Karpas-422 (cell line): ENCODE data around the gene SRPK2. TPM values are rescaled to one million over a fixed set of nuclear protein-coding genes. Genes with fewer than 3 reads are reported as not detected.
"Not testable (repeated sequence)": the region's sequence is repeated elsewhere in the genome, so short reads cannot be mapped to it uniquely, and the experiment has no call there.

Source experiments
- DNase-seq: peaks from one replicate; pipeline ENCODE4 v3.0.0-alpha.2; 2015
- H2AFZ ChIP-seq: fragments of 200-600 bp; sonication (generic); 2 replicates; pipeline ENCODE4 v1.6.1; 2014; ENCODE audit warnings: antibody characterized with exemption, low read length, mixed read lengths
- H3K27ac ChIP-seq: fragments of 200-600 bp; sonication (generic); 2 replicates; pipeline ENCODE4 v1.5.1; 2014; ENCODE audit warnings: mild to moderate bottlenecking, low read length, moderate library complexity
- H3K27me3 ChIP-seq: fragments of 200-600 bp; sonication (generic); 2 replicates; pipeline ENCODE4 v1.6.1; 2014; ENCODE audit warnings: low read length, mixed read lengths
- H3K36me3 ChIP-seq: fragments of 200-600 bp; sonication (generic); 2 replicates; pipeline ENCODE4 v1.6.1; 2014; ENCODE audit warnings: low read length, mixed read lengths; ENCODE audit not compliant: insufficient read depth
- H3K4me1 ChIP-seq: fragments of 200-600 bp; sonication (generic); 2 replicates; pipeline ENCODE4 v1.6.1; 2014; ENCODE audit warnings: mild to moderate bottlenecking, low read length, mixed read lengths
- H3K4me2 ChIP-seq: fragments of 200-600 bp; sonication (generic); 2 replicates; pipeline ENCODE4 v1.6.1; 2014; ENCODE audit warnings: low read length, low read depth, mild to moderate bottlenecking; ENCODE audit not compliant: poor library complexity, severe bottlenecking
- H3K4me3 ChIP-seq: fragments of 200-600 bp; sonication (generic); 2 replicates; pipeline ENCODE4 v1.5.1; 2014; ENCODE audit warnings: mild to moderate bottlenecking, antibody characterized with exemption, low read length, mixed read lengths
- H3K79me2 ChIP-seq: fragments of 200-600 bp; sonication (generic); 2 replicates; pipeline ENCODE4 v1.6.1; 2014; ENCODE audit warnings: mild to moderate bottlenecking, low read length, mixed read lengths
- H3K9ac ChIP-seq: fragments of 200-600 bp; sonication (generic); 2 replicates; pipeline ENCODE4 v1.6.0; 2014; ENCODE audit warnings: low read length
- H3K9me2 ChIP-seq: fragments of 200-600 bp; sonication (generic), shearing (Covaris generic); replicated peaks from 2 replicates; pipeline ENCODE4 v1.6.0; 2014; ENCODE audit warnings: mild to moderate bottlenecking, low read length, moderate library complexity; ENCODE audit not compliant: insufficient read depth
- H3K9me3 ChIP-seq: fragments of 300-700, 200-600 bp; sonication (generic); 2 replicates; pipeline ENCODE4 v1.6.1; 2014; ENCODE audit warnings: low read length, mixed read lengths
- H4K20me1 ChIP-seq: fragments of 200-600 bp; sonication (generic); 2 replicates; pipeline ENCODE4 v1.6.1; 2014; ENCODE audit warnings: mild to moderate bottlenecking, antibody characterized with exemption, low read length, low read depth; ENCODE audit not compliant: insufficient read depth
- total RNA-seq: library from RNA; depleted of rRNA; stranded (reverse); fragments of >200 nt; shearing (Covaris generic); gene quantifications from 2 replicates; pipeline ENCODE4 v1.2.3, GENCODE V29; 2014; ENCODE audit warnings: low replicate concordance; rRNA removed

The SRPK2 gene
- total RNA-seq: 6.7 and 9.0 TPM in 2 replicates

DNA sequence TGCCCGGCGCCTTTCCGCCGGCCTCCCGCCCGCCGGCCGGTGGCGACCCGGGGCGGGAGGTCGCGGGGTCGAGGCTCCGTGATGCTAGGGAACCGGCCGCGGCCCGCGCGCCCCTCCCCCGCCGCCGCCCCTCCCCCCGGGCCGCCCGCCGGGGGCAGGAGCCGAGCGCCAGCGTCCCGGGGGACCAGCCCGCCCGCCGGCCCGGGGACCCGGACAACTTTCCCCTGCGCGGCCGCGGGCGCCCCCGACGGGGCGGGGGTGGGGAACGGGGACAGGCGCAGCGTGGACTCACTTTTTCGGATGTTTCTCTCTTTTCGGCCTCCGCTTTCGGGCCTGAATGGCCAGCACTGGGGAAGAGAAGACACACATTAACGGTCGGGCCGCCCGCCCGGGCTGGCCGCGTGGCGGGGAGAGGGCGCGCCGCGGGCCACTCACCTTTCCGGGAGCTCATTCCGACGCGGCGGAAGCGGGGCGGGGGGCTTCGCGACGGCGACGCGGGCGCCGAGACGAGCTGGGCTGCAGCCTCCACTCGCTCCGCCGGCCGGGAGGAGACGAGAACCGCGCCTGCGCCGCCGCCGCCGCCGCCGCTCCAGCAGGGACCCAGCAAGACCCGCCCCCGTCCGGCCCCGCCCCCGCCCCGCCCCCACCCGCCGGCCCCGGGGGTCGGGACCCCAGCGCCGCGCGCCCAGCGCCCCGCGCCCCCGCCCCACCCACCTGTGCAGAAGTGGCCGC, at the start of gene SRPK2:
TSS of gene SRPK2 (minus strand) at position 566 of the 732 bp plus-strand sequence.
- peak; percentile 72 for DNase-seq
- Histone ChIP-seq H2AFZ (peak within 1 kb of the TSS; percentile 93; the same call in 1 of the 2 replicates), H3K4me3 (peak within 1 kb of the TSS; percentile 69), H3K79me2 (no peaks in the 10 kb centered on the region), H3K4me2 (peak within 1 kb of the TSS; percentile 80), H3K27me3 (no peaks in the 10 kb centered on the region), H3K36me3 (no peaks in the 10 kb centered on the region), H3K9ac (peak within 1 kb of the TSS; percentile 70), H3K27ac (no peak within 1 kb of the TSS), H4K20me1 (no peaks in the 10 kb centered on the region), H3K4me1 (peaks cover 8% of the 10 kb centered on the region), H3K9me3 (no peaks in the 10 kb centered on the region), H3K9me2 (no peaks in the 10 kb centered on the region)

DNA sequence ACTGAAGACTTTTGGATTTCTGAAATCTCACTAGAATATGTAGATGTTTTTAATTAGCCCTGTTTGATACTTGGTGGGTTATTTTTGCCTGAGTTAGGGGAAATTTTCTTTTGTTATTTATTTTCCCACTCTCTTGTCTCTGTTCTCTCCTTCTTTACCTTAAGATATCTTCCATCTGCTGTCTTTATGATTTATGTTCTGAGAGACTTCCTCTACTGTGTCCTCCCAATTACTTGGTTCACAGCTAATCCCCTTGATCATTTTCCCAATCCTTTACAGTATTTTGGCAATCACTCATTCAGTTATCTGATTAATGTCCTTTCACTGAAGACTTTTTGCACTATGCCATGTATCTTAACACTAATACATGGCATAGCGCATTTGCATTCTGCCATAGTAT, 49.5 kb upstream of the SRPK2 start:
- Histone ChIP-seq H3K27me3 (no peaks in the 10 kb centered on the region), H3K4me3 (no peak overlapping the region), H2AFZ (no peak overlapping the region), H4K20me1 (no peaks in the 10 kb centered on the region), H3K9me2 (no peaks in the 10 kb centered on the region), H3K9me3 (no peaks in the 10 kb centered on the region), H3K79me2 (no peaks in the 10 kb centered on the region), H3K27ac (no peak overlapping the region), H3K4me2 (no peak overlapping the region), H3K36me3 (no peaks in the 10 kb centered on the region), H3K9ac (no peak overlapping the region), H3K4me1 (no peaks in the 10 kb centered on the region)
- DNase-seq: no peak

DNA sequence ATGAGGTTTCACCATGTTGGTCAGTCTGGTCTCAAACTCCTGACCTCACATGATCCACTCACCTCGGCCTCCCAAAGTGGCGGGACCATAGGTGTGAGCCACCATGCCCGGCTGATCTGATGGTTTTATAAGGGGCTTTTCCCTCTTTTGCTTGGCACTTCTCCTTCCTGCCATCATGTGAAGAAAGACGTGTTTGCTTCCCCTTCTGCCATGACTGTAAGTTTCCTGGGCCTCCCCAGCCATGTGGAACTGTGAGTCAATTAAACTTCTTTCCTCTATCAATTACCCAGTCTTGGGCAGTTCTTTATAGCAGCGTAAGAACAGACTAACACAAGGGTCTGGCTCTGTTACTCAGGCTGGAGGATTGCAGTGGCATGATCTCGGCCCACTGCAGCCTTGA, 48.6 kb upstream of the SRPK2 start:
- DNase-seq, H3K79me2 ChIP-seq, H3K9me3 ChIP-seq, H3K9ac ChIP-seq, H3K36me3 ChIP-seq, H2AFZ ChIP-seq, H3K9me2 ChIP-seq, H4K20me1 ChIP-seq, H3K27me3 ChIP-seq, H3K4me1 ChIP-seq, H3K27ac ChIP-seq, H3K4me3 ChIP-seq, H3K4me2 ChIP-seq: not testable (repeated sequence)

DNA sequence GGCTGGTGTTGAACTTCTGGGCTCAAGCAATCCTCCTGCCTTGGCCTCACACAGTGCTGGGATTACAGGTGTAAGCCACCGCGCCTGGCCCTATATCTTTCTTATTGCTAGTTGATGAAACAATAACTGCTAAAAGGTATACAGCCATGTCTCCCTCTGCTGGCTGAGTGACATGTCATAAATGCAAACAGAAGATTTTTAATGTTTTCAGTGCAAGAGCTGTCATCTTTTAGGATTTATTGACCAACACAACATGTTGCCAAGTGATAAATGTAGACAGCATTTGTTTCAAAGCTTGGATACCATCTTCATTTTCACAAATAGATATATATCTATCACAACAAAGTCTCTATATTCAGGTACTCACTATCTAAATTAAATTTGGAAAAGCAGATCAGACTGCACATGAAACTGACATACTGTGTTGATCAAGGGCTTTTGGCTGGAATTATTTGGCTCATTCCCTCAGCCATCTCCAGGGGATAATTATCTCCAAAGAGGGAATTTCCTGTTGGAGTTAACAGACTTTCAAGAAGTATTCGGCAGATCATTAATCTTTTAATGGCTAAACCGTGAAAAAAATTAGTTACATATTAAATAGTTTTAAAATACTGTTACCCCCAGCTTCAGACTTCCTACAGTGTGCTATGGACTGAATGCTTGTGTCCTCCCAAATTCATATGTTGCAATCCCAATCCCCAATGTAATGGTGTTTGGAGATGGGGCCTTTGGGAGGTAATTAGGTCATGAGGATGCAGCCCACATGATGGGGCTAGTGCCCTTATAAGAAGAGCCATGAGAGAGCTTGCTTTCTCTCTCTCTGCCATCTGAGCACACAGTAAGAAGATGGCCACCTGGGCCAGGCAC, 41.3 kb upstream of the SRPK2 start:
- DNase-seq: peak; percentile 70
- no peak overlapping the region for H3K27ac ChIP-seq
- no peaks in the 10 kb centered on the region for H3K9me3 ChIP-seq
- no peaks in the 10 kb centered on the region for H4K20me1 ChIP-seq
- H3K9me2 ChIP-seq: no peaks in the 10 kb centered on the region
- no peak overlapping the region for H3K4me2 ChIP-seq
- no peaks in the 10 kb centered on the region for H3K4me1 ChIP-seq
- no peak overlapping the region for H3K4me3 ChIP-seq
- H3K27me3 ChIP-seq: no peaks in the 10 kb centered on the region
- no peaks in the 10 kb centered on the region for H3K79me2 ChIP-seq
- no peak overlapping the region for H3K9ac ChIP-seq
- no peak overlapping the region for H2AFZ ChIP-seq
- H3K36me3 ChIP-seq: no peaks in the 10 kb centered on the region

DNA sequence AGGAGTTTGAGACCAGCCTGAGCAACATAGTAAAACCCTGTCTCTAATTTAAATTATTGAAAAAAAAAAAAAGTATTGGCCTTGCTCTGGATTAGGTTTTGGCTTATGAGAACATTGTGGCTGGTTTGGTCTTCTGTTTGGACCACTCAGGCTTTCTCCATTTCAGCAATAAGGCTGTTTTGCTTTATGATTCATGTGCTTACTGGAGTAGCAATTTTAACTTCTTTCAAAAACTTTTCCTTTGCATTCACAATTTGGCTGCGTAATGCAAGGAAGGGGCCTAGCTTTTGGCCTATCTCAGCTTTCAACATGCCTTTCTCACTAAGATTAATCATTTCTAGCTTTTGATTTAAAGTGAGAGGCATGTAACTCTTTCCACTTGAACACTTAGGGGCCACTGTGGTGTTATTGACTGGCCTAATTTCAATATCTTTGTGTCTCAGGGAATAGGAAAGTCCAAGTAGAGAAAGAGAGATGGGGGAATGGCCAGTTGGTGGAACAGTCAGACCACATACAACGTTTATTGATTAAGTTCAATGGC, 38.0 kb upstream of the SRPK2 start:
- no peaks in the 10 kb centered on the region for H3K36me3 ChIP-seq
- no peaks in the 10 kb centered on the region for H3K4me1 ChIP-seq

DNA sequence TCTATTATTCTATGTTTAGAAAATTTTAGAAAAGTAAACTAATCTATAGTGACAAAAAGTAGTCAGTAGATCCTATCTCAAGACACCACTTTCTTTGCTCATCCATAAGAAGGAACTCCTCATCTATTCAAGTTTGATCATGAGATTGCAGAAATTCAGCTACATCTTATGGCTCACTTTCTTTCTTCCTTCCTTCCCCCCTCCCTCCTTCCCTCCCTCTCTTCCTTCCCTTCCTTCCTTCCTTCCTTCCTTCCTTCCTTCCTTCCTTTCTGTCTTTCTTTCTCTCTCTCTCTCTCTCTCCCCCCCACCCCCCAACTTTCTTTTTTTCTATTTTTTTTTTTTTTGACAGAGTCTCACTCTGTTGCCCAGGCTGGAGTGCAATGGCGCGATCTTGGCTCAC, 35.3 kb upstream of the SRPK2 start:
- Histone ChIP-seq H2AFZ (no peak overlapping the region), H3K27me3 (no peaks in the 10 kb centered on the region), H3K36me3 (no peaks in the 10 kb centered on the region), H3K4me2 (no peak overlapping the region), H3K27ac (no peak overlapping the region), H3K9ac (no peak overlapping the region), H3K4me1 (no peaks in the 10 kb centered on the region), H4K20me1 (no peaks in the 10 kb centered on the region), H3K79me2 (no peaks in the 10 kb centered on the region), H3K9me2 (no peaks in the 10 kb centered on the region), H3K4me3 (no peak overlapping the region), H3K9me3 (no peaks in the 10 kb centered on the region)
- no peak for DNase-seq

More for the DNA sequence above, 38.0 kb upstream of the SRPK2 start:
- no peak overlapping the region for H2AFZ ChIP-seq
- H3K9me2 ChIP-seq: no peaks in the 10 kb centered on the region
- no peak overlapping the region for H3K27ac ChIP-seq
- H3K9me3 ChIP-seq: no peaks in the 10 kb centered on the region
- H4K20me1 ChIP-seq: no peaks in the 10 kb centered on the region
- H3K27me3 ChIP-seq: no peaks in the 10 kb centered on the region
- no peak for DNase-seq
- H3K4me3 ChIP-seq: no peak overlapping the region
- H3K79me2 ChIP-seq: no peaks in the 10 kb centered on the region
- no peak overlapping the region for H3K4me2 ChIP-seq
- no peak overlapping the region for H3K9ac ChIP-seq

DNA sequence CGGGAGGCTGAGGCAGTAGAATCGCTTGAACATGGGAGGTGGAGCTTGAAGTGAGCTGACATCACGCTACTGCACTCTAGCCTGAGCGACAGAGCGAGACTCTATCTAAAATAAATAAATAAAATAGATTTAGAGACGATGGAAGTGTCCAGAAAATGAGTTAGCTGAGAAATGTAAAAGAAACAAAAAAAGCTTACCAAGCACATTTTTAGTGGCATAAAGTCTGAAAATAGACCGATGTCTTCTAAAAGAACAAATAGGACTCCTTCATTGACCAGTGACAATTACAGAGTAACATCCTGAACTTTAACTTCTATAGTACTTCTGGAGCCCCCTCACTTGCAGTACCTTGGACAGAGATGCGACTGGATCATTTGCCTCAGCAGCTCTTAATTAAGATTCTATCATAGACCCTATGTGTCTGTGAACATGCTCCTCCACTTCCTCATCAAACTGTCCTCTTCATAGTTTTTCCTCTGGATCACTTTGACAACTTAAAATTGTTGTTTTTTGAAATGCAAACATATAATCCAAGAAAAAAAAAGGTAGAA, 25.2 kb upstream of the SRPK2 start:
- Histone ChIP-seq H3K36me3 (no peaks in the 10 kb centered on the region), H3K9me2 (no peaks in the 10 kb centered on the region), H3K4me1 (no peaks in the 10 kb centered on the region), H3K4me2 (no peak overlapping the region), H3K4me3 (no peak overlapping the region), H3K9ac (no peak overlapping the region), H3K27ac (no peak overlapping the region), H3K27me3 (no peaks in the 10 kb centered on the region), H3K9me3 (no peaks in the 10 kb centered on the region), H2AFZ (no peak overlapping the region), H3K79me2 (no peaks in the 10 kb centered on the region), H4K20me1 (no peaks in the 10 kb centered on the region)
- DNase-seq: peak; percentile 46

DNA sequence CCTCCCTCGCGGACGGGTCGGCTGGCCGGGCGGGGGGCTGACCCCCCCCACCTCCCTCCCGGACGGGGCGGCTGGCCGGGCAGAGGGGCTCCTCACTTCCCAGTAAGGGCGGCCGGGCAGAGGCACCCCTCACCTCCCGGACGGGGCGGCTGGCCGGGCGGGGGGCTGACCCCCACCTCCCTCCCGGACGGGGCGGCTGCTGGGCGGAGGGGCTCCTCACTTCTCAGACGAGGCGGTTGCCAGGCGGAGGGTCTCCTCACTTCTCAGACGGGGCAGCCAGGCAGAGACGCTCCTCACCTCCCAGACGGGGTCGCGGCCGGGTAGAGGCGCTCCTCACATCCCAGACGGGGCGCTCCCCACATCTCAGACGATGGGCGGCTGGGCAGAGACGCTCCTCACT, 22.1 kb upstream of the SRPK2 start:
- not testable (repeated sequence) for H3K9me3 ChIP-seq, H3K36me3 ChIP-seq, H3K79me2 ChIP-seq, H3K4me3 ChIP-seq, H3K27me3 ChIP-seq, H3K9me2 ChIP-seq, H2AFZ ChIP-seq, H3K4me2 ChIP-seq, H3K9ac ChIP-seq, DNase-seq, H3K27ac ChIP-seq, H3K4me1 ChIP-seq, H4K20me1 ChIP-seq
